Islet precursor cell (in vitro differentiated cells): Measurements from ENCODE around the gene GRK3.

Experiments
- DNase-seq: peaks from one replicate; pipeline ENCODE4 v3.0.0-alpha.2; 2018

GRK3 gene

DNA sequence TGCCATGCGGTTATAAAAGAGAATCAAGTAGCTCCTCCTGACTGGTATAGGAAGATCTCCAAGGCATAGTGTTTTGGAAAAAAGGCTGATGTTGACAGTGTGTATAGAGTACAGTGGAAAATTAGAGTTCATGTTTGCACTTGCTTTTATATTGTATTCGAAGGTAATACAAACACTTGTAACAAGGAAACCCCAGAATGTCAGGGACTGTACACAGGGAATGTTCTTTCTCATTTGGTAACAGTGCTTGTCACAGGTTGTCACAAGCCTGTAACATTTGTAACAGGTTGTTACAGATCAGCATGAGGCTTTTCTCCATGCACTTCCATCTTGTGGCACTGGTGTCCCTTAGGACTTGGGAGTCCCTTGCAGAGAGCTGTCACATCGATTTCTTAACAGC, 64.0 kb downstream of the GRK3 start:
- no peak for DNase-seq

GRCh38 chr22:25629613-25630012, 65.1 kb downstream of the GRK3 start:
- no peak for DNase-seq

GRCh38 chr22:25630447-25630846, 66.0 kb downstream of the GRK3 start:
- no peak for DNase-seq

DNA sequence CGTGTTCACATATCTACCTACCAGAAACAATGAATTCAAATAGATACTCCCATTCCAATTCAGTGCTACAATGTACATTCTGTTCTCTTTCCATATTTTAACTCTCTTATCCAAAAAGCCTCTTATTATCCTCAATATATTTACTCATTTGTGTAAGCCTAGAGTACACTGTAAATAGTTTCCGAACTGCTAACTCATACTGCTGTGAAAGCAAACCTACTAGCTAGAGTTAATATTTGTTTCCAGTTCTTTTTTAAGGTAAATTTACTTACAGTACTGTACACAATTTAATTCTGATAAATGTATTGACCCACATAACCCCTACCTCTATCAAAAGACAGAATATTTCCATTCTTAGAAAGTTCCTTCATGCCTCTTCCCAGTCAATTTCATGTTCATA, 71.8 kb downstream of the GRK3 start:
- no peak for DNase-seq

DNA sequence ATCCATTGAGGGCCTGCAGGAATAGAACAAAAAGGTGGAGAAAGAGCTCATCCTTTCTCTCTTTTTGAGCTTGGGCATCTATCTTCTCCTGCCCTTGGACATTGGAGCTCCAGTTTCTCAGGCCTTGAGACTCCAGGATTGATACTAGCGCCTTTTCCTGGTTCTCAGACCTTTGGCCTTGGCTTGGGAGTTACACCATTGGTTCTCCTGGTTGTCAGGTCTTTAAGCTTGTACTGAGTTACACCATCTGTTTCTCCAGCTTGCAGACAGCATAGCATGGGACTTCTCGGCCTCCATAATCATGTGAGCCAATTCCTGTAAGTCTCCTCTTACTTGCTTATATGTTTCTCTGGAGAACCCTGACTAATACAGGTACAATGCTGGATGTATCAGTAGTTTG, 72.6 kb downstream of the GRK3 start:
- DNase-seq = no peak

DNA sequence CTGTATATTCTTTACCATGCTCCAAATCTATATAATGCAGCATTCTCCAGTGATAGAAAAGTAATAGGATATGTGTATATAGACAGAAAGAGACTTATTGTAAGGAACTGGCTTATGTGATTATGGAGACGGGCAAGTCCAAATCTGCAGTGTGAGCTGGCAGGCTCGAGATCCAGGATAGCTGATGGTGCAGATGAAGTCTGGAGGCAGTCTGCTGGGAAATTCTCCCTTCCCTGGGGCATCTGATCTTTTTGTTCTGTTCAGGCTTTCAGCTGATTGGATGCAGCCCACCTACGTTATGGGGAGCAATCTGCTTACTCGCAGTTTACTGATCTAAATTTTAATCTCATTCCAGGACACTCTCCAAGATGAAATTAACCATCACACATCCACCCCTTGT, 73.2 kb downstream of the GRK3 start:
- no peak for DNase-seq

DNA sequence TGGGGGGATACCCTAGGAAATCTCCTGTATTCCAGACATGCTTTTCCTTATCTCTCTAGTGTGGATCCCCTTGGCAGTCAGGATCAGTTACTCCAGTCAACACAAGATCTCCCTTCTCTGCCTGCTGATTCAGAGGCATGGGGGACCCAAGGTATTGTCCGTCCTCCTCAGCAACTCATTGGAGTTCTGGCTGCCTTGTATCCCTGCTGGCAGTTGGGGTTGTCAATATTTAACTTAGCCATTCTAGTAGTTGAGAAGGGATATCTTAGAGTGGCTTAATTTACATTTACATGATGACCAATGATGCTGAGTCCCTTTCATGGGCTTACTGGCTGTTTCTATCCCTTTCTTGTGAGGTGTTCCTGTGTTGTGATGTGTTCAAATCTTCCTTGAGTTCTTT, 74.2 kb downstream of the GRK3 start:
- DNase-seq = no peak

DNA sequence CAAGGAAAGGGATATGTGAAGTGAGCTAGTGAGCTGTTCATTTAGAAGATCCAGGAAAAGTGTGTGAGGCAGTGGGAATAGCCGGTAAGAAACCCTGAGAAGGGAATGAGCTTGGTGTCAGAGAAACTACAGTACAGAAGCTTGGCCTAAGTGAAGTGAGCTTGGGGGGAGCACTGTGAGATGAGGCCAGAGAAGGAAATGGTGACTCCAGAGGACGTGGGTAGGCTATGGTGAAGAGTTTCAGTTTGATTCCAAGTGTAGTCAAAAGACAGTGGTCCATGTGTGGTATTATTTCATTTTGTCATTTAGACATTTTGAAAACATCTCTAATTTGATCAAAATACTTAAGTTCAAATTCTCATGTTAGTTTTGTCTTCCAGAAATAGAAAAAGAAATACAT, 77.2 kb downstream of the GRK3 start:
- no peak for DNase-seq

DNA sequence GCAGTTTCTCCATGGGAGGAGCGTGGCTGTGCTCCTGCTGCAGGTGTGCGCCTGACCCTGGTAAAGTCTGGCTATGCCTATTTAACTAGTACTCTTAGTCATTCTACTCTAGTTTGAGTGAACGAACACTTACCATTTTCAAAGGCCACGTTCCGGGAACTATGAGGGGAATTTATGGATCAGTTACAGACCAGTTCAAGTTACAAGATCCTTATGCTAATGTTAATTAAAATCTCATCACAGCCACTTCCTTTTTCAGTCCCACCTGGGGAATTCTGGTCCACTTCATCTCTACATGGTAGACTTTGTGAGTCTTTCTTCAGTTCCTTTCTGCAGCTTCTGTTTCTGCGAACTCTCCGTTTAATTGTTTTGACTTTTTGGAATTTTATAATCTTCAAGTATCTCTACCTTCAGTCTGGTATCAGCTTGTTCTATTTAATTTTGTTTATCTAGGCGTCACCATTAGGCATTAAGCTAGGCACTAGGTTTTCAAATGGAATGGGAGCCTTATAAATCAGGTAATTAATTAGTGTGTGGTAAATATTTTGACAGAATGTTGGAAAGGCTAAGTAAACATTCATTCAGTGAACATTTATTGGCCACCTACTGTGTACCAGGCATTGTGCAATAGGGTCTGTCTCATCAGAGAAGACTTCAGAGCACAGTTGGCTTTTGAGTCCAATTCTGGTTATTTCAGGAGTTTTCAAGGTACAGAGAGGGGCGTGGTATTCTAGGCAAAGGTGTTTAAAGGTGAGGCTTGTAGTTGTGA, 78.9 kb downstream of the GRK3 start:
- no peak for DNase-seq

- DNase-seq = no peak
Measured at GRCh38 chr22:25644122-25644521, 79.6 kb downstream of the GRK3 start.

- DNase-seq = no peak
Measured at GRCh38 chr22:25645266-25645665, 80.8 kb downstream of the GRK3 start.

GRCh38 chr22:25645964-25646363, 81.5 kb downstream of the GRK3 start:
- no peak for DNase-seq

- DNase-seq = no peak
Measured at GRCh38 chr22:25650833-25651232, 86.4 kb downstream of the GRK3 start.

- DNase-seq = no peak
Measured at GRCh38 chr22:25651332-25652085, 87.0 kb downstream of the GRK3 start.

GRCh38 chr22:25654676-25655075, 90.2 kb downstream of the GRK3 start:
- DNase-seq = no peak

- DNase-seq = no peak
Measured at GRCh38 chr22:25655371-25655935, 91.0 kb downstream of the GRK3 start.

GRCh38 chr22:25656724-25657123, 92.2 kb downstream of the GRK3 start:
- DNase-seq = no peak

GRCh38 chr22:25658633-25659032, 94.2 kb downstream of the GRK3 start:
- DNase-seq = no peak

GRCh38 chr22:25659413-25659812, 94.9 kb downstream of the GRK3 start:
- DNase-seq = no peak

DNA sequence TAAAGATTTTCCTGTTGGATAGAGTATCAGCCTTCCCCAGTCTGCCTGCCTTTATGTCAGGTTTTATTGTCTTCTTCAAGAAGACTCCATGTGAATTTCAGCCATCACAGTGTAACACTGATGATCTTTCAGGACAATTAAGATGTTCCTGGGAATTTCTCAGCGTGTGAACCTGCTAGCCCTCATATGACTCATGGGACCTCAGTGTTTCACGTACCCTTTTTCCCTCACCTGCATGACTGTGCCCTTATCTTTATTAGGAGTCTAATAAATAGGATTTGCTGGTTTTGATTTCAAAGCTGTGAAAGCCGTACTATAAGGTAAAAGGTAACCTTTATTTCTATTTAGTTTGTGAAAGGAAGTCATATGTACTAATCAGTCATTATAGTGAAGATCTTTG, 95.9 kb downstream of the GRK3 start:
- no peak for DNase-seq

GRCh38 chr22:25661073-25661472, 96.6 kb downstream of the GRK3 start:
- DNase-seq = no peak

DNA sequence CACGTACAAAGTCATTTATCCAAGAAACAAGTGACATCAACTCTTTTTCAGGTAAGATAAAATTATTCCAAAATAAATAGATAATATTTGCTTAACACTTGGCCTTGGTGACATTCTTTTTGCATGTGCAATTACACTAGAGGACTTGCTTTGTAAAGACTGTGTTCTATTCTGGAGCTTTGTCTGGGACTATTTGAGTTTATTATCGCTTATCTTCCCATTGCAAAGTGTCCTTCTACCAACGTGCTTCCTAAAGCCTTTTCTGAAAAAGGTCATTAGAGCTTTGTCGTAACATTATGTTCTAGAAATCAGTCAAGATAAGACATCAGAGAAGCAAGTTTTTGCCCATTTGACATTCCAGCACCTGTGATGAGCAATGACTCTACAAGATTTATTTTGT, 99.2 kb downstream of the GRK3 start:
- no peak for DNase-seq

DNA sequence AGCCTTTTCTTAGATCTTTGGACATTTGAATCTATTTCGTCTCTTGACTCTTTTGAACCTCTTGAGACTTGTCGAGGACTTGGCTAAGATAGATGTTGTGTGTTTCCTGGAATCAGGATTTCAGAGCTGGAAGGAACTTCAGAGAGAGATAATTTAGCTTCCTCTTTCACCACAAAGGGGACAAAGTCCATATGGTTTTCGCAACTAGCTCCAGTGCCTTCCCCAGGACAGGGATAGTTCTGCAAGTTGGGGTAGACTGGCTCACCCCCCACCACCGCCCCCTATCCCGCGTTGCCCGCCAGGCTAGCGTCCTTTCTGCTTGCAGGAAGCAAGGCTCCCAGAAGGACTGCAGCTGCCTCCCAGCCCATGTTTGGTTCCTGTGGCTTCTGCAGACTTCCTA, 101.8 kb downstream of the GRK3 start:
- DNase-seq = no peak

- no peak for DNase-seq
Measured at GRCh38 chr22:25668437-25668836, 104.0 kb downstream of the GRK3 start.
